T47D (cell line): ENCODE data around the gene RND1.
A peak's percentile ranks its signal among the peaks of the same experiment; 100 is the strongest.
"Not testable (repeated sequence)": the region's sequence is repeated elsewhere in the genome, so short reads cannot be mapped to it uniquely, and the experiment has no call there.

ENCODE experiments used
- DNase-seq, 2 experiments: peaks; one replicate each; pipeline versions ENCODE4 v3.0.0 to v3.0.0-alpha.2; 2011 to 2012; ENCODE audit warnings: low read depth in 1 of 2, low spot score in 1 of 2
- JUND ChIP-seq: IDR thresholded peaks from 2 replicates; pipeline ENCODE4 v1.6.1; 2012; ENCODE audit warnings: low read depth
- in situ Hi-C: cut with HindIII; loops from 2 replicates; pipeline ENCODE4 v1.10.0; 2016; ENCODE audit warnings: low sequenced_read_pairs, low pct_unique_long_range_greater_than_20kb

RND1 gene

GRCh38 chr12:48859607-48860006, 6.1 kb downstream of the RND1 start:
- in situ Hi-C loops = no loop called here
- DNase-seq = no peak
- no peak for TF ChIP-seq JUND

- in situ Hi-C loops = no loop called here
- DNase-seq = no peak
- TF ChIP-seq JUND = no peak
These were observed 7.6 kb downstream of the RND1 start for GRCh38 chr12:48858043-48858442.

DNA sequence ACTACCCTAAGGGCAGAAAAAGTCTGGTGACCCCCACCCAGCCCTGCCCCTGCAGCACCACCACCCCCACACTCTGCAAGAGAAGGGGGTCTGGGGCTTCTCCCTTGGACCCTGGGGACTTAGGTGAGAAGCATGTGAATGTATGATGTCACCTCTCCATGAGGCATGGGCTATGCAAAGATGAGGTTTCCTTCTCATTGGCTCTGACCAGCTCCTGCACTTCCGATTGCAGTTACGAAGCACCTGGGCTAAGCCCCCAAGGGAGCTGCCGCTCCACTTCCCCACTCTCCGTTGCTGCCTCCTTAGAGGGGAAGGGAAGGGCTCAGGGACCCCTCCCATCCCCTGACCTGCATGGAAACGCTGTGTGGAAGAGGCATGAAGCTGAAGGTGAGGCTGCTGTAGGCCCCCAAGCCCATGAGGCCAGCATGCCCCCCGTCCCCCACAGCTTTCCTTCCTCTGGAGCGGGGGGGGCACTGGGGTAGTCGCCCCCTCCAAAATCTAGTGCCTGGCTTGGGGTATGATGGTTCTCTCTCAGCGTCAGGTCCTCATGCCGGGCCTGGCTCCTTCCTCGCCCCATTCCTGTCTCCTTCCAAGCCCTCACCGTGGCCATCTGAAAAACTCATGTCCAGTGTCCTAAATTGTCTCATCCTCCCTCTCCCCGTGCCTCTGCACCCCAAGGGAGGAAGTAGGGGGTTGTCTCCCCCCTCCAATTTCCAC, 8.2 kb downstream of the RND1 start:
- TF ChIP-seq JUND = no peak
- DNase-seq = no peak
- in situ Hi-C loops = no loop called here

- no peak for DNase-seq
- in situ Hi-C loops = no loop called here
- no peak for TF ChIP-seq JUND
These were observed 9.3 kb downstream of the RND1 start for GRCh38 chr12:48856379-48856778.

DNA sequence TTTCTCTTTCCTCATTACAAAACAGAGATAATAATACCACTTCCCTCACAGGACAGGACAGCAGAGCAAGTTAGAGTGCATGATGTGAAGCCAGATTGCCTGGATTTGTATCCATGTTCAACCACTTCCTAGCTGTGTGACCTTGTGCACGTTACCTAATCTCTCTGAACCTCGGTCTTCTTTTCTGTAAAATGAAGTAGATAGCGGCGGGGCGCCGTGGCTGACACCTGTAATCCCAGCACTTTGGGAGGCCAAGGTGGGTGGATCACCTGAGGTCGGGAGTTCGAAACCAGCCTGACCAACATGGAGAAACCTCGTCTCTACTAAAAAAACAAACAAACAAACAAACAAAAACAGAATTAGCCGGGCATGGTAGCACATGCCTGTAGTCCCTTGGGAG, 10.7 kb downstream of the RND1 start:
- in situ Hi-C loops, DNase-seq: not testable (repeated sequence)

DNA sequence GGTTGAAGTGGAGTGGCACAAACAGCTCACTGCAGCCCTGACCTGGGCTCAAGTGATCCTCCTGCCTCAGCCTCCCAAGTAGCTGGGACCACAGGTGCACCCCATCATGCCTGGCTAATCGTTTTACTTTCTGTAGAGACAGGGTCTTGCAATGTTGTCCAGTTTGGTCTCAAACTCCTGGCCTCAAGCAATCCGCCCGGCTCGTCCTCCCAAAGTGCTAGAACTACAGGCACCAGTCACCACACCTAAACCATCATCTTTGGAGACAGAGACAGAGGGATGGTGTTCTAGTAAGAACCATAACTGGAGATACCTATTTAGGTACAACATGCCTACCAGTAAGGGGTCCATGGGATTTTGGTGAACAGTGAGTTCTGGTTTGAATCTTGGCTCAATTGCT, 11.2 kb downstream of the RND1 start:
- no peak for TF ChIP-seq JUND

GRCh38 chr12:48852734-48853688, 12.7 kb downstream of the RND1 start:
- DNase-seq = peak; percentile 87 to 95
- in situ Hi-C loops = no loop called here
- no peak for TF ChIP-seq JUND

More for the DNA sequence above, 11.2 kb downstream of the RND1 start:
- DNase-seq = no peak
- in situ Hi-C loops = no loop called here

GRCh38 chr12:48851883-48852733, 13.6 kb downstream of the RND1 start, which contains the start of gene DDX23:
Gene DDX23, minus strand, starts transcription at chr12:48852163. Its CDS starts 6,381 bp downstream, at chr12:48845782.
- in situ Hi-C loops = no loop called here

GRCh38 chr12:48842021-48842420, 23.6 kb downstream of the RND1 start:
- DNase-seq = not testable (repeated sequence)

More at GRCh38 chr12:48851883-48852733, 13.6 kb downstream of the RND1 start, which contains the start of gene DDX23:
- peak; percentile 98 to 99 for DNase-seq
- no peak for TF ChIP-seq JUND

DNA sequence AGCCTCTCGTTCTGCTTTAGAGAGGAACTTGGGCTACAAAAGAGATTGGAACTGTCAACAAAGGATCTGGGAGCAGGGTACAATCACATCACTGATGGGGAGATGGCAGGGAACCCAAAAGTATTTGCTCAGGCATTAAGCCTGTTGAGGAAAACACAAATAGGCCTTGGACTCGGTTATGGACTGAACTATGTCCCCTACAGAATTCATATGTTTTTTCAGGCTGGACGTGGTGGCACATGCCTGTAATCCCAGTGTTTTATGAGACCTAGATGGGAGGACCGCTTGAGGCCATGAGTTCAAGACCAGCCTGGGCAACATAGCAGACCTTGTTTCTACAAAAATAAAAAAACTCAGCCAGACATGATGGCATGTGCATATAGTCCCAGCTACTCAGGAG, 27.6 kb downstream of the RND1 start:
- DNase-seq = no peak
- no peak for TF ChIP-seq JUND
- in situ Hi-C loops = no loop called here

More at GRCh38 chr12:48842021-48842420, 23.6 kb downstream of the RND1 start:
- in situ Hi-C loops = not testable (repeated sequence)

GRCh38 chr12:48832321-48833060, 33.2 kb downstream of the RND1 start:
- TF ChIP-seq JUND = no peak
- no peak for DNase-seq
- in situ Hi-C loops = no loop called here

DNA sequence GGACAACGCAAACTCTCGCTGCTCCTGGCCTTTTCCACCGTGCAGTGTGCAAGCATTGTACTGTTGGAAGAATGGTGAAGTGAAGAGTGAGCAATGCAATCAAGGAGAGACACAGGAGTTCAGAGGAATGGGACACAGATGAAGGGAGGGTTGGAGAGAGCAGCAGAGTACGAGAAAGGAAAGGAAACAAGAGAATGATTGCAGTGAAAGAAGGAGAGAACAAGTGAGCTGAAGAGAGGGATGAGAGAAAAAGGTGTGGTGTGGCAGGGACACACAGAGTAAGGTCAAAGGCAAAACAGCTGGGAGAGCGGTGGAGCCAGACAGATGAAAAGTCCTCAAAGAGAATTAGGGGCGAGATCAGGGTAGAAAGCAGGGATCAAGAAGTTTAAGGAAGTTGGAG, 34.4 kb downstream of the RND1 start:
- no peak for DNase-seq
- no peak for TF ChIP-seq JUND
- in situ Hi-C loops = no loop called here
